NOMO-1 treated with DMSO at 0.1 percent for 48 hours (cell line): Measurements from ENCODE around the gene ADGRG1.

ENCODE experiments used
- DNase-seq: peaks from one replicate; lab custom pipeline; 2025; ENCODE audit not compliant: unreplicated experiment; lab: John Stamatoyannopoulos, UW

Gene ADGRG1

DNA sequence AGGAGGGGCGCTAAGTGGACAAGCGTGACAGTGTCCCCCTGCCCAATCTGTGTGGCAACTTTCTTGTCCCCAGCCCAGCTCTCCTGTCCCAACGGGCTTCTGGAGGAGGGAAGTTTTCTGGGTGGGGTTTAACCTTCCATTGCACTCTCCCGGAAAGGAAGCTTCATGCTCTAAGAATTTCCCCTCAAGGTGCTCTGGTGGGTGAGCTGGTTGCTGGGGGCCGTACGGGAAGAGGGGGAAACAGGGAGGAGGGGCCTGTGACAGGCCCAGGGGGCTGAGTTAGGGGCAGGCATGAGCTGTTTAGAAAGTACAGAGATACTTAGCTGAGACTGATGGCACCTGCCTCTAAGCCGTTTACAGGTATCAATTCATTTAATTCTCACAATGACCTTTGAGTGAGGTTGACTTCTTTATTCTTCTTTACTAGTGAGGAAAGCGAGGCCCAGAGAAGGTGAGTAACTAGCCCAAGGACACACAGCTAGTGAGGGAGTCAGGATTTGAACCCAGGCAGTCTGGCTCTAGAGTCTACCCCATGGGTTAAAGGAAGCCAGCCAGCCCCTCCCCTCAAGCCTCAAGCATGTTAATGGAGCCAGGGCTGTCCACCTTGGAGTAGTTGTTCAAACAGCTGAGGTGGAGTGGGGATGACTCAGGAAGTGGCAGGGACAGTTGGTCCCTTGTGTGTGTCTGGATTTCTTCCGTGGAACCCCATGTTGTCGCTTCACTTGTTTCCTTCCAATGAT lies 18.9 kb downstream of the ADGRG1 start:
- DNase-seq: no peak

DNA sequence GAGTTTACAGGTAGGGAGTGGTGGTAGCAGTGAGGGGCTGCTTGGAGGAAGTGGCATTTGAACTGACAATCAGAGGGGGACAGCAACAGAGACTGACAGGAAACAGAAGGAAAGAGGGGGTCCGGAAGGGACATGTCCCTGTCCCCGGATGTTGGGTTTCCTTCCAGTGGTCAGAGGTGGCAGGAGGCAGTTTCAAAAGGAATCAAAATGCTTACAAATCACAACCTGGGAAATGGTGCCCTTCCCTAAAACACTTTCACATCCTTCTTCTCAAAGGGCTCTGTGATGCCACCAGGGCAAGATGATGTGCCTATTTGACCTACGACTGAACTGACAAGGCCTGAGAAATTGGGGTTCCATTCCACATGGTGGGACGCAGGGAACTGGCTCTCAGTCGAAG lies 19.7 kb downstream of the ADGRG1 start:
- peak; percentile 85 for DNase-seq

- DNase-seq: peak; percentile 80
Observed at GRCh38 chr16:57648581-57649442, 20.4 kb downstream of the ADGRG1 start.

GRCh38 chr16:57649443-57649751 lies 21.0 kb downstream of the ADGRG1 start:
- DNase-seq: no peak

DNA sequence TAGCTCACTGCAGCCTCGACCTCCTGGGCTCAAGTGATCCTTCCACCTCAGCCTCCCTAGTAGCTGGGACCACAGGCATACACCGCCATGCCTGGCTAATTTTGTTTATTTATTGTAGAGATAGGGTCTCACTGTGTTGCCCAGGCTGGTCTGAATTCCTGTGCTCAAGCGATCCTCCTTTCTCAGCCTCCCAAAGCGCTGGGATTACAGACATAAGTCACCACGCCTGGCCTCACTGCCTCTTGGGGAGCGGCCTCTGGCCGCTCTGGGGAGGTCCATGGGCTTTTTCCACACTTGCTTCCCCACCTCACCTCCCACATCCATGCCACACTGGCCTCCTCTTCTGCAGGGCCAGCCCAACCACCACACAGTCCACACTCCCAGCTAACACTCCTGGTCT lies 21.4 kb downstream of the ADGRG1 start:
- no peak for DNase-seq

- no peak for DNase-seq
Observed at GRCh38 chr16:57651344-57652333, 23.2 kb downstream of the ADGRG1 start.

DNA sequence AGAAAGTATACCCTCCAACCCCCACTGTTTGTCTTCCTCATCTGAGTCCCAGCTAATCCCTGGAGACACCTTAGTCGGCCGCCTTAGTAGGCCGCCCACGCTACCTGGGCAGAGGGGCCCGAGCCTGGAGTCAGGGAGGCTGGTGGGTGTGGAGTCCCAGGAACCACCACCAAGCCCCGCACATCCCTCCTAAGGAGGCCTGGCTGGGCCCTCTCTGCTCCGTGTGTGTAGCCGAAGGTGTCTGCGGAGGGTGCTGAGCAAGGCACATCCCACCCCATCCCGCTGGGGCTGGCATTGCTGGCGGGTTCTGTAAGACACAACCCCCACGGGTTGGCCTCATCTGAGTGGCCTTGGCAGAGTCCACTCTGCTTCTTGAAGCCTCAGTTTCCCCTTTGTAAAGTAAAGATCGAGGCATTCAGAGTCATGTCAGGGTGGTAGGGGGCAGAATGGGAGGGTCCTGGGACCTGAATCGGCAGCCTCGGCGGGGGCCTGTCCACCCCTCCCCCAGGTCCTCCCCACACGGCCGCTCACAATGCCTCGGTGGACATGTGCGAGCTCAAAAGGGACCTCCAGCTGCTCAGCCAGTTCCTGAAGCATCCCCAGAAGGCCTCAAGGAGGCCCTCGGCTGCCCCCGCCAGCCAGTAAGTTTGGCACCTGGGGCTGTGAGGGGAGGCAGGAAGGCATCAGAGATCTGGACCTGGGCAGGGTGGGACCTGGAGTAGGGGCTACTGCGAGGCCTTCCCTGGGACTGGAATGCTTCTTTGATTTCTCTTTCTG lies 24.5 kb downstream of the ADGRG1 start:
- DNase-seq: no peak

- no peak for DNase-seq
Observed at GRCh38 chr16:57653936-57654335, 25.5 kb downstream of the ADGRG1 start.

GRCh38 chr16:57656342-57656955 lies 28.0 kb downstream of the ADGRG1 start:
- DNase-seq: no peak

GRCh38 chr16:57657228-57657627 lies 28.8 kb downstream of the ADGRG1 start:
- DNase-seq: no peak

- DNase-seq: no peak
Observed at GRCh38 chr16:57658130-57658877, 29.9 kb downstream of the ADGRG1 start.

GRCh38 chr16:57658878-57659674 lies 30.6 kb downstream of the ADGRG1 start:
- DNase-seq: no peak

DNA sequence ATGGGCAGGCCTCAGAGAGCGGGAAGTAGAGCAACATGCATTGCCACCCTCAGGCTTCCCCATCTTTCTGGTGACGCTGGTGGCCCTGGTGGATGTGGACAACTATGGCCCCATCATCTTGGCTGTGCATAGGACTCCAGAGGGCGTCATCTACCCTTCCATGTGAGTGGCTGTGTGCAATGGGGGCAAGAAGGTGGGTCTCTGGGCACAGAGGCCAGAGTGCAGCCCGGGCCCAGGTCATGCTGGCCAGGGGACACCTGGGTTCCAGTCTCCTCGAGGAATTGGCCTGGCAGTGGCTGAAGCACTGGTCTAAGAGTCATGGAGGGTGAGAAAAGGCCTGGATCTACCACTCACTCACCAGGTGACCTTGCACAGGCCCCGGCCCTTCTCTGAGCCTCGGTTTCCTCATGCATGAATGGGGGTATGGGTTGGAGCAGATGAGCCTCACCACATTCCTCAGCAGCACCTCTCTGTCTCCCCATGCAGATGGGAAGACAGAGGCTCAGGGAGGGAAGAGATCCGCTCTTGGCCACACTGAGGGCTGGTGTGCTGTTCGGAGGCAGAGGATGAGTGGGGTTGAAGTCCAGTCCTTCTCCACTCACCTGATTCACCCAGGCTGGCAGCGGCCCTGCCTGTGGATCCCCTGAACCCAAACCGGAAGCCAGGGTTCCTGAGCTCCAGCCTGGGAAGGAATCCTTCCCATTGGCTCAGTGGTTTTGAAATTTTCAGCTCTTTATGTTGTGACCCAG lies 32.5 kb downstream of the ADGRG1 start:
- DNase-seq: no peak

DNA sequence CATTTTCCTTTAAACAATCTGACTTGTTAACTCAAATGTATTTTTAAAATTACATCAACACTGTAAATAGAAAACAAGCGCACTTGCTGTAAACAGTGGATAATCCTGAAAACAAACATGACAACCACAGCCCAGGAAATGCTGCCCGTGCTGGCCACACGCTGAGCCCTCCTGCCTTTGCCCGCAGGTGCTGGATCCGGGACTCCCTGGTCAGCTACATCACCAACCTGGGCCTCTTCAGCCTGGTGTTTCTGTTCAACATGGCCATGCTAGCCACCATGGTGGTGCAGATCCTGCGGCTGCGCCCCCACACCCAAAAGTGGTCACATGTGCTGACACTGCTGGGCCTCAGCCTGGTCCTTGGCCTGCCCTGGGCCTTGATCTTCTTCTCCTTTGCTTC lies 33.1 kb downstream of the ADGRG1 start:
- no peak for DNase-seq

- no peak for DNase-seq
Observed at GRCh38 chr16:57661936-57662906, 33.8 kb downstream of the ADGRG1 start.

DNA sequence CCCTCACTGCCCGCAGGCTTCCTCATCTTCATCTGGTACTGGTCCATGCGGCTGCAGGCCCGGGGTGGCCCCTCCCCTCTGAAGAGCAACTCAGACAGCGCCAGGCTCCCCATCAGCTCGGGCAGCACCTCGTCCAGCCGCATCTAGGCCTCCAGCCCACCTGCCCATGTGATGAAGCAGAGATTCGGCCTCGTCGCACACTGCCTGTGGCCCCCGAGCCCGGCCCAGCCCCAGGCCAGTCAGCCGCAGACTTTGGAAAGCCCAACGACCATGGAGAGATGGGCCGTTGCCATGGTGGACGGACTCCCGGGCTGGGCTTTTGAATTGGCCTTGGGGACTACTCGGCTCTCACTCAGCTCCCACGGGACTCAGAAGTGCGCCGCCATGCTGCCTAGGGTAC lies 35.0 kb downstream of the ADGRG1 start:
- DNase-seq: no peak
